Kidney epithelial cell (primary cell): ENCODE measurements around the gene REEP3. TPM values are rescaled to one million over a fixed set of nuclear protein-coding genes. Genes with fewer than 3 reads are reported as not detected.

Experiments used
- DNase-seq: peaks from one replicate; pipeline ENCODE4 v3.0.0-alpha.2; 2010; ENCODE audit warnings: low read depth
- H3K27me3 ChIP-seq: 2 replicates; pipeline ENCODE4 v1.6.0; 2011; ENCODE audit warnings: low read length; ENCODE audit not compliant: control insufficient read depth, insufficient read depth
- H3K36me3 ChIP-seq: 2 replicates; pipeline ENCODE4 v1.5.1; 2011; ENCODE audit warnings: low read length; ENCODE audit not compliant: control insufficient read depth, insufficient read depth
- H3K4me3 ChIP-seq: 2 replicates; pipeline ENCODE4 v1.5.1; 2011; ENCODE audit warnings: low read depth, mild to moderate bottlenecking, control low read depth, low read length
- total RNA-seq: library from RNA; depleted of rRNA; stranded (reverse); fragments of >200 nt; gene quantifications from 2 replicates; pipeline ENCODE4 v1.2.3, GENCODE V29; 2015
- TF ChIP-seq, protein P1 (sequence below): IDR thresholded peaks from 2 replicates; pipeline ENCODE4 v1.5.1; 2011; ENCODE audit warnings: mild to moderate bottlenecking, moderate library complexity, low read length, control low read depth, inconsistent platforms; ENCODE audit not compliant: insufficient read depth, poor library complexity, severe bottlenecking

The REEP3 gene
- total RNA-seq, 1 donor from 2014 or later: 59.8 TPM

DNA sequence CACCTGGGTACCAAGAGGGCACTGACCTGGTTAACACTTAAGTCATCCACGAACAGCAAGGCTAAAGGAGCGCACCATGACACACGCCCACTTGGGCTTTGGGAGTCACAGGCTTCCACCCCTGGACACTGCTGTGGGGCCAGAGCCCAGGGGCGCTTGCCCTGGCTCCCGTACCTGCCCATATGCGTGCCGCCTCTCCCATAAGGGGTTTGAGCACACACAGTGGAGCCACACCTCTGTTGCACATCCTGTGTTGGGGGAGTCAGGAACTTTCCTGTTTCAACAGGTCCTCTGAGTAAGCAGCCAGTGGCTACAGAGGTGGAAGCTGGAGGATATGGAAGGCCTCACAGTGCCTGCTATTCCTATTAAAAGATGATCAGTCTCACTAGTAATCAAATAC, 152.0 kb downstream of the REEP3 start:
- no peak overlapping the region for H3K4me3 ChIP-seq
- H3K27me3 ChIP-seq: no peaks in the 10 kb centered on the region
- TF ChIP-seq, protein P1, sequence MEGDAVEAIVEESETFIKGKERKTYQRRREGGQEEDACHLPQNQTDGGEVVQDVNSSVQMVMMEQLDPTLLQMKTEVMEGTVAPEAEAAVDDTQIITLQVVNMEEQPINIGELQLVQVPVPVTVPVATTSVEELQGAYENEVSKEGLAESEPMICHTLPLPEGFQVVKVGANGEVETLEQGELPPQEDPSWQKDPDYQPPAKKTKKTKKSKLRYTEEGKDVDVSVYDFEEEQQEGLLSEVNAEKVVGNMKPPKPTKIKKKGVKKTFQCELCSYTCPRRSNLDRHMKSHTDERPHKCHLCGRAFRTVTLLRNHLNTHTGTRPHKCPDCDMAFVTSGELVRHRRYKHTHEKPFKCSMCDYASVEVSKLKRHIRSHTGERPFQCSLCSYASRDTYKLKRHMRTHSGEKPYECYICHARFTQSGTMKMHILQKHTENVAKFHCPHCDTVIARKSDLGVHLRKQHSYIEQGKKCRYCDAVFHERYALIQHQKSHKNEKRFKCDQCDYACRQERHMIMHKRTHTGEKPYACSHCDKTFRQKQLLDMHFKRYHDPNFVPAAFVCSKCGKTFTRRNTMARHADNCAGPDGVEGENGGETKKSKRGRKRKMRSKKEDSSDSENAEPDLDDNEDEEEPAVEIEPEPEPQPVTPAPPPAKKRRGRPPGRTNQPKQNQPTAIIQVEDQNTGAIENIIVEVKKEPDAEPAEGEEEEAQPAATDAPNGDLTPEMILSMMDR: no peak
- DNase-seq: no peak
- no peaks in the 10 kb centered on the region for H3K36me3 ChIP-seq

DNA sequence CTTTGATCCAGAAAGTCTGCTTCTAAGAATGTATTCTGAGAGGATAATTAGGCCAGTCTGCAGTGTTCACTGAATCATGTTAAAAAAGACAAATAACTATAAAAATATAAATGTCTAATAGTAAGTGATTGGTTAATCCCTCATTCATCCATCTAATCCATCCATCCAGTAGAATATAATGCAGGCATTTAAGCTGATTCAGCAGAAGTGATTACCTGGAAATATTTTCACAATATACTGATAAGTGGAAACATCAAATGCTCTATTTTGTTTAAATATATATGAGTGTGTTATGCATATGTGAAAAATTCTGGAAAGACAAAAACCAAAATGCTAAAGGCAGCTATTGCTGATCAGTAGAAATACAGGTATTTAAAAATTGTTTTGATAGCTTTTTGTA, 152.6 kb downstream of the REEP3 start:
- no peak overlapping the region for H3K4me3 ChIP-seq
- H3K27me3 ChIP-seq: no peaks in the 10 kb centered on the region
- no peak for DNase-seq
- no peaks in the 10 kb centered on the region for H3K36me3 ChIP-seq
- TF ChIP-seq, protein P1: no peak

Other genes starting within 250 kb of the REEP3 start
- 90.3 and 98.3 TPM in 2 replicates for gene JMJD1C, start 55.4 kb upstream of the REEP3 start, total RNA-seq